Measurements from ENCODE around the gene FNBP1L. TPM values are rescaled to one million over a fixed set of nuclear protein-coding genes. Genes with fewer than 3 reads are reported as not detected.

Gene FNBP1L
- total and polyA plus RNA-seq, 9 of the 15 experiments (the other 6 are each of a cell fraction or from before 2014, with no cell fraction given) = 1.4 to 6.9 (median 5.9) TPM

GRCh38 chr1:93447481-93448291, at the start of gene FNBP1L (continued):
- TF ChIP-seq, protein P1, sequence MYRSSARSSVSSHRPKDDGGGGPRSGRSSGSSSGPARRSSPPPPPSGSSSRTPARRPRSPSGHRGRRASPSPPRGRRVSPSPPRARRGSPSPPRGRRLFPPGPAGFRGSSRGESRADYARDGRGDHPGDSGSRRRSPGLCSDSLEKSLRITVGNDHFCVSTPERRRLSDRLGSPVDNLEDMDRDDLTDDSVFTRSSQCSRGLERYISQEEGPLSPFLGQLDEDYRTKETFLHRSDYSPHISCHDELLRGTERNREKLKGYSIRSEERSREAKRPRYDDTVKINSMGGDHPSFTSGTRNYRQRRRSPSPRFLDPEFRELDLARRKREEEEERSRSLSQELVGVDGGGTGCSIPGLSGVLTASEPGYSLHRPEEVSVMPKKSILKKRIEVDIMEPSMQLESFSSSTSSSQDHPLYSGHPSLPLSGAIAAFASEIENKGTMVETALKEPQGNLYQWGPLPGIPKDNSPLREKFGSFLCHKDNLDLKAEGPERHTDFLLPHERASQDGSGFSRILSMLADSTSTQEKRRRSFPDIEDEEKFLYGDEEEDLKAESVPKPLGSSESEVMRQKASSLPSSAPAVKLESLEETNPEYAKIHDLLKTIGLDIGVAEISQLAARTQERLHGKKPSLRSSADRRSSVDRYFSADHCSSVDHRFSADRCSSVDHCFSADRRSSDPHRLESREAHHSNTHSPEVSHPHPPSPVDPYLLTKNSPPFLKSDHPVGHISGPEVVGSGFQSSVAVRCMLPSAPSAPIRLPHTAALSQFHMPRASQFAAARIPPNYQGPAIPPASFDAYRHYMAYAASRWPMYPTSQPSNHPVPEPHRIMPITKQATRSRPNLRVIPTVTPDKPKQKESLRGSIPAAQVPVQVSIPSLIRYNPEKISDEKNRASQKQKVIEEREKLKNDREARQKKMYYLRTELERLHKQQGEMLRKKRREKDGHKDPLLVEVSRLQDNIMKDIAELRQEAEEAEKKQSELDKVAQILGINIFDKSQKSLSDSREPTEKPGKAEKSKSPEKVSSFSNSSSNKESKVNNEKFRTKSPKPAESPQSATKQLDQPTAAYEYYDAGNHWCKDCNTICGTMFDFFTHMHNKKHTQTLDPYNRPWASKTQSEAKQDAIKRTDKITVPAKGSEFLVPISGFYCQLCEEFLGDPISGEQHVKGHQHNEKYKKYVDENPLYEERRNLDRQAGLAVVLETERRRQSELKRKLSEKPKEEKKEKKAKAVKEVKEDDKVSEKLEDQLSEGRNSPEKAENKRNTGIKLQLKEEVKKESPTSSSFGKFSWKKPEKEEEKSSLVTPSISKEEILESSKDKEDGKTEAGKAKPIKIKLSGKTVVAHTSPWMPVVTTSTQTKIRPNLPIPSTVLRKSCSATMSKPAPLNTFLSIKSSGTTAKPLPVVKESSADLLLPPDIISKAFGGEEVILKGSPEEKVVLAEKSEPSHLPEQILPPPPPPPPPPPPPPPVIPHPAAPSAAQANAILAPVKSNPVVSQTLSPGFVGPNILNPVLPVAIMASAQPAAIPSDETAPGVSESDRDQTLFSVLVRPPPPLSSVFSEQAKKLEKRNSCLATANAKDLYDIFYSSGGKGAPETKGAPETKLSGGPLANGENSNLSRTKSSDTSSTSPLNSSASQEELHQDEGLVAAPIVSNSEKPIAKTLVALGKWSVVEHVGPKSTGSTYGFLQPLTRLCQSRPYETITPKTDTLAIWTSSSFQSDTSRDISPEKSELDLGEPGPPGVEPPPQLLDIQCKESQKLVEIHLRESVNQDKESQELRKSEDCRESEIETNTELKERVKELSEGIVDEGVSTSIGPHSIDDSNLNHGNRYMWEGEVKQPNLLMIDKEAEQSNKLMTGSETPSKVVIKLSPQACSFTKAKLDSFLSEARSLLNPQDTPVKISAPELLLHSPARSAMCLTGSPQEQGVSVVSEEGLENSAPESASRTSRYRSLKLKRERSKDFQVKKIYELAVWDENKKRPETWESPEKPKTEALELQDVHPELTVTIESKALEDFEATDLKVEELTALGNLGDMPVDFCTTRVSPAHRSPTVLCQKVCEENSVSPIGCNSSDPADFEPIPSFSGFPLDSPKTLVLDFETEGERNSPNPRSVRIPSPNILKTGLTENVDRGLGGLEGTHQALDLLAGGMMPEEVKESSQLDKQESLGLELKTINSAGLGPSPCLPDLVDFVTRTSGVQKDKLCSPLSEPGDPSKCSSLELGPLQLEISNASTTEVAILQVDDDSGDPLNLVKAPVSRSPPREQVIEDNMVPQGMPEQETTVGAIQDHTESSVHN (IDR thresholded peaks at IDR 0.05; ENCODE audit: borderline replicate concordance in 1 of 2, low read depth in 1 of 2) = no peak
- TF ChIP-seq TAL1 (IDR thresholded peaks at IDR 0.05) (no peak), PHF8 (IDR thresholded peaks at IDR 0.05; ENCODE audit: borderline replicate concordance, low read length) (peak; percentile 80; the same call in 1 of the 2 replicates), SUPT5H (IDR thresholded peaks at IDR 0.05) (peak; percentile 60), HIVEP1 (CRISPR knock-in tag; IDR thresholded peaks at IDR 0.05) (no peak), THAP12 (CRISPR knock-in tag; IDR thresholded peaks at IDR 0.05) (0 out of 2 replicates have a peak, but pooled peaks have one; percentile 36), TBP (optimal IDR thresholded peaks at IDR 0.05; ENCODE audit: low read depth, low read length) (peak; percentile 34), BRD9 (IDR thresholded peaks at IDR 0.05; ENCODE audit: low read depth, partially characterized antibody) (no peak), HMG20A (CRISPR knock-in tag; conservative IDR thresholded peaks at IDR 0.05) (no peak), CHD1 (IDR thresholded peaks at IDR 0.05; ENCODE audit: low read length) (no peak), CBX8 (IDR thresholded peaks at IDR 0.05; ENCODE audit: borderline replicate concordance, extremely low read depth, low read depth, low read length, poor library complexity, severe bottlenecking) (no peak), FOS (IDR thresholded peaks at IDR 0.05; ENCODE audit: extremely low read depth, insufficient read length) (no peak)
- TF ChIP-seq, protein P2, sequence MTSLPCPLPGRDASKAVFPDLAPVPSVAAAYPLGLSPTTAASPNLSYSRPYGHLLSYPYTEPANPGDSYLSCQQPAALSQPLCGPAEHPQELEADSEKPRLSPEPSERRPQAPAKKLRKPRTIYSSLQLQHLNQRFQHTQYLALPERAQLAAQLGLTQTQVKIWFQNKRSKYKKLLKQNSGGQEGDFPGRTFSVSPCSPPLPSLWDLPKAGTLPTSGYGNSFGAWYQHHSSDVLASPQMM (CRISPR knock-in tag; IDR thresholded peaks at IDR 0.05) = no peak
